Colonic mucosa (tissue), 4 donors: ENCODE data around the gene PAAF1. TPM values are rescaled to one million over a fixed set of nuclear protein-coding genes. Genes with fewer than 3 reads are reported as not detected.
"Not testable (repeated sequence)": the region's sequence is repeated elsewhere in the genome, so short reads cannot be mapped to it uniquely, and the experiment has no call there.

Experiments
- DNase-seq: peaks from one replicate; pipeline ENCODE4 v3.0.0-alpha.2; 2020
- H3K27ac ChIP-seq: fragments of 200-600 bp; one replicate; pipeline ENCODE4 v1.8.0; 2021
- H3K27me3 ChIP-seq: fragments of 200-600 bp; one replicate; pipeline ENCODE4 v1.8.0; 2021
- H3K36me3 ChIP-seq: fragments of 200-600 bp; one replicate; pipeline ENCODE4 v1.8.0; 2021
- H3K4me1 ChIP-seq: fragments of 200-600 bp; one replicate; pipeline ENCODE4 v1.8.0; 2021; ENCODE audit warnings: mild to moderate bottlenecking
- H3K4me3 ChIP-seq: fragments of 200-600 bp; one replicate; pipeline ENCODE4 v1.8.0; 2021
- H3K9ac ChIP-seq, 2 donors: one replicate each; pipeline ENCODE4 v1.7.0; 2013; ENCODE audit warnings: control low read depth in 2 of 2, low read depth in 2 of 2, low read length in 2 of 2
- H3K9me3 ChIP-seq: fragments of 200-600 bp; one replicate; pipeline ENCODE4 v1.8.0; 2021
- intact Hi-C: fragments of 100-400 bp; cut with DNase I; formaldehyde crosslinking; loops from one replicate; pipeline ENCODE4 v1.14.1; 2022
- total RNA-seq, 2 donors: library from RNA; stranded (reverse); fragmentation: NEBNext Ultra II Directional in 1 of 2; extraction: Animal tissue kit (Norgen Biotek cat#: 25700) in 1 of 2; gene quantifications; one replicate each; pipeline ENCODE4 v1.2.1, GENCODE V29; 2021
- TF ChIP-seq, protein P1 (sequence below): fragments of 200-600 bp; IDR thresholded peaks from one replicate; pipeline ENCODE4 v1.8.0; 2022; ENCODE audit warnings: antibody characterized with exemption, mild to moderate bottlenecking
- donor health status: healthy.
- donor health status: DM: no; HTN: no; CAD: no.
- donor health status: DM: no; HTN: no; CAD: no.

Gene PAAF1
- total RNA-seq, 2 donors from 2014 or later = 13.2 to 17.8 TPM

DNA sequence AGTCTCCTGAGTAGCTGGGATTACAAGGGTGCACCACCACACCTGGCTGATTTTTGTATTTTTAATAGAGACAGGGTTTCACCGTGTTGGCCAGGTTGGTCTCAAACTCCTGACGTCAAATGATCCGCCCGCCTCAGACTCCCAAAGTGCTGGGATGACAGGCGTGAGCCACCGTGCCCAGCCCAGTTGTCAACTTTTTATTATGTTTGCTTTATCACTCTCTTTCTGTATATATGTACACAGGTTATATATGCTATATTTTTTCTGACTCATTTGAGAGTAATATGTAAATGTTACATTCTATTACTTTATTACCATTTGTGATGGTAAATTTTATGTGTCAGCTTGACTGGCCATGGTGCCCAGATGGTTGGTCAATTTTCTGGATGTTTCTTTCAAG, 55.2 kb downstream of the PAAF1 start:
- intact Hi-C loops = no loop called here
- Histone ChIP-seq H3K27me3 (no peaks in the 10 kb centered on the region), H3K9me3 (no peaks in the 10 kb centered on the region), H3K27ac (no peak overlapping the region), H3K4me3 (no peak overlapping the region), H3K4me1 (no peaks in the 10 kb centered on the region), H3K9ac (no peak overlapping the region), H3K36me3 (no peaks in the 10 kb centered on the region)
- TF ChIP-seq, protein P1, sequence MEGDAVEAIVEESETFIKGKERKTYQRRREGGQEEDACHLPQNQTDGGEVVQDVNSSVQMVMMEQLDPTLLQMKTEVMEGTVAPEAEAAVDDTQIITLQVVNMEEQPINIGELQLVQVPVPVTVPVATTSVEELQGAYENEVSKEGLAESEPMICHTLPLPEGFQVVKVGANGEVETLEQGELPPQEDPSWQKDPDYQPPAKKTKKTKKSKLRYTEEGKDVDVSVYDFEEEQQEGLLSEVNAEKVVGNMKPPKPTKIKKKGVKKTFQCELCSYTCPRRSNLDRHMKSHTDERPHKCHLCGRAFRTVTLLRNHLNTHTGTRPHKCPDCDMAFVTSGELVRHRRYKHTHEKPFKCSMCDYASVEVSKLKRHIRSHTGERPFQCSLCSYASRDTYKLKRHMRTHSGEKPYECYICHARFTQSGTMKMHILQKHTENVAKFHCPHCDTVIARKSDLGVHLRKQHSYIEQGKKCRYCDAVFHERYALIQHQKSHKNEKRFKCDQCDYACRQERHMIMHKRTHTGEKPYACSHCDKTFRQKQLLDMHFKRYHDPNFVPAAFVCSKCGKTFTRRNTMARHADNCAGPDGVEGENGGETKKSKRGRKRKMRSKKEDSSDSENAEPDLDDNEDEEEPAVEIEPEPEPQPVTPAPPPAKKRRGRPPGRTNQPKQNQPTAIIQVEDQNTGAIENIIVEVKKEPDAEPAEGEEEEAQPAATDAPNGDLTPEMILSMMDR = no peak
- DNase-seq = peak; percentile 32

DNA sequence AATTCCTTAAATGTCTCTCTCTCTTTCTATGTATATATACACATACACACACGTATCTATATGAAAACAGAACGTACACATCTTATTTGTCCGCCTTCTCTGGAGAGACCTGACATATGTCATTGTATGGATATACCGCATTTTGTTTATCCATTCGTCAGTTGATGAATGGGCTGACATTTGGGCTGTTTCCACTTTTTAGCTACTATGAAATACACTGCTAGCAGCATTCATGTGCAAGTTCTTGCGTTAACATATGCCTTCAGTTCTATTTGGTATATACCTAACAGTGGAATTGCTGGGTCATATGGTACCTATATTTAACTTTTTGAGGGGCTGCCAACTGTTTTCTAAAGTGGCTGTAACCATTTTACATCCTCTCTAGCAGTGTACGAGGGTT, 56.0 kb downstream of the PAAF1 start:
- Histone ChIP-seq H3K27ac (no peak overlapping the region), H3K9me3 (no peaks in the 10 kb centered on the region), H3K9ac (no peak overlapping the region), H3K36me3 (no peaks in the 10 kb centered on the region), H3K4me1 (no peaks in the 10 kb centered on the region), H3K27me3 (no peaks in the 10 kb centered on the region), H3K4me3 (no peak overlapping the region)
- DNase-seq = no peak
- intact Hi-C loops = no loop called here
- TF ChIP-seq, protein P1 = no peak

- H3K9me3 ChIP-seq, H3K36me3 ChIP-seq, intact Hi-C loops, H3K27ac ChIP-seq, DNase-seq, H3K4me3 ChIP-seq, H3K4me1 ChIP-seq, H3K9ac ChIP-seq, H3K27me3 ChIP-seq: not testable (repeated sequence)
Measured at GRCh38 chr11:73936047-73936446, 59.2 kb downstream of the PAAF1 start.

GRCh38 chr11:73939096-73939495, 62.3 kb downstream of the PAAF1 start:
- DNase-seq = no peak
- Histone ChIP-seq H3K4me1 (no peaks in the 10 kb centered on the region), H3K9ac (no peak overlapping the region), H3K36me3 (no peaks in the 10 kb centered on the region), H3K9me3 (no peaks in the 10 kb centered on the region), H3K27me3 (no peaks in the 10 kb centered on the region), H3K27ac (no peak overlapping the region), H3K4me3 (no peak overlapping the region)
- TF ChIP-seq, protein P1 = no peak
- intact Hi-C loops = no loop called here

- DNase-seq = no peak
- intact Hi-C loops = no loop called here
- H3K27ac ChIP-seq = no peak overlapping the region
- H3K4me3 ChIP-seq = no peak overlapping the region
- no peaks in the 10 kb centered on the region for H3K4me1 ChIP-seq
- H3K9me3 ChIP-seq = no peaks in the 10 kb centered on the region
- H3K9ac ChIP-seq = no peak overlapping the region
- TF ChIP-seq, protein P1 = no peak
- H3K27me3 ChIP-seq = no peaks in the 10 kb centered on the region
- no peaks in the 10 kb centered on the region for H3K36me3 ChIP-seq
Measured at GRCh38 chr11:73940801-73941570, 64.2 kb downstream of the PAAF1 start.

DNA sequence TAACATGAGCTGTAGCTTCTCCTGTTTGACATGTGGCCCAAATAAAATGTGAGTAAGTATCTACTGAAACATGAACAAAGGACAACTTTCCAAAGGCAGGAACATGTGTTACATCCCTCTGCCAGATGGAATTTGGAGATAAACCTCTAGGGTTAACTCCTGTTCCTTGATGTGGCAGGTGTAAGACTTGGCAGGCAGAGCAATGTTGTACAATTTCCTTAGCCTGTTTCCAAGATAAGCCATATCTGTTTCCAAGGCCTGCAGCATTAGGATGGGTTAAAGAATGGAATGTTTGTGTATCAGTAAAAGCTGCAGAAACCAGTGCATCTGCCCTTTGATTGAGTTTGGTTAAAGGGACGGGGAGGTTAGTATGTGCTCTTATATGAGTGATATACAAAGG, 65.2 kb downstream of the PAAF1 start:
- Histone ChIP-seq H3K4me3 (no peak overlapping the region), H3K9ac (no peak overlapping the region), H3K36me3 (no peaks in the 10 kb centered on the region), H3K27ac (no peak overlapping the region), H3K9me3 (no peaks in the 10 kb centered on the region), H3K4me1 (no peaks in the 10 kb centered on the region), H3K27me3 (no peaks in the 10 kb centered on the region)
- intact Hi-C loops = no loop called here
- DNase-seq = no peak
- TF ChIP-seq, protein P1 = no peak
